HEK293 (cell line): ENCODE measurements around the gene SNX2.

Source experiments
- GLIS1 ChIP-seq: fragments of 450-650 bp; formaldehyde crosslinking; IDR thresholded peaks from 2 replicates; pipeline ENCODE4 v1.5.1; 2016; ENCODE audit warnings: missing biosample characterization, missing genetic modification characterization
- KLF10 ChIP-seq: fragments of 450-650 bp; IDR thresholded peaks from 2 replicates; pipeline ENCODE4 v1.5.1; 2018; ENCODE audit warnings: missing biosample characterization, mild to moderate bottlenecking, missing genetic modification characterization
- OVOL3 ChIP-seq: fragments of 450-650 bp; formaldehyde crosslinking; IDR thresholded peaks from 2 replicates; pipeline ENCODE4 v1.5.1; 2016; ENCODE audit warnings: missing biosample characterization, missing genetic modification characterization
- PRDM2 ChIP-seq: fragments of 450-650 bp; formaldehyde crosslinking; IDR thresholded peaks from 2 replicates; pipeline ENCODE4 v1.5.1; 2016; ENCODE audit warnings: missing biosample characterization, missing genetic modification characterization, borderline replicate concordance
- SALL2 ChIP-seq: fragments of 450-650 bp; formaldehyde crosslinking; IDR thresholded peaks from 2 replicates; pipeline ENCODE4 v1.5.0; 2017; ENCODE audit warnings: missing biosample characterization, mild to moderate bottlenecking, missing genetic modification characterization, borderline replicate concordance
- SP3 ChIP-seq: fragments of 450-650 bp; formaldehyde crosslinking; IDR thresholded peaks from 2 replicates; pipeline ENCODE4 v1.5.1; 2016; ENCODE audit warnings: missing biosample characterization, missing genetic modification characterization
- ZBTB21 ChIP-seq: fragments of 450-650 bp; formaldehyde crosslinking; IDR thresholded peaks from 2 replicates; pipeline ENCODE4 v1.5.1; 2017; ENCODE audit warnings: missing biosample characterization, missing genetic modification characterization
- ZBTB7A ChIP-seq: fragments of 450-650 bp; formaldehyde crosslinking; IDR thresholded peaks from 2 replicates; pipeline ENCODE4 v1.5.1; 2016; ENCODE audit warnings: low read depth, missing biosample characterization, missing genetic modification characterization
- ZFP37 ChIP-seq: fragments of 450-650 bp; formaldehyde crosslinking; IDR thresholded peaks from 2 replicates; pipeline ENCODE4 v1.5.1; 2016; ENCODE audit warnings: missing biosample characterization, missing genetic modification characterization
- ZFP41 ChIP-seq: fragments of 450-650 bp; formaldehyde crosslinking; IDR thresholded peaks from 2 replicates; pipeline ENCODE4 v1.5.1; 2016; ENCODE audit warnings: missing biosample characterization, missing genetic modification characterization, borderline replicate concordance
- ZFP69B ChIP-seq: fragments of 450-650 bp; formaldehyde crosslinking; IDR thresholded peaks from 2 replicates; pipeline ENCODE4 v1.5.1; 2016; ENCODE audit warnings: missing biosample characterization, missing genetic modification characterization
- ZNF132 ChIP-seq: fragments of 450-650 bp; formaldehyde crosslinking; IDR thresholded peaks from 2 replicates; pipeline ENCODE4 v1.5.1; 2017; ENCODE audit warnings: missing biosample characterization, missing genetic modification characterization, borderline replicate concordance
- ZNF146 ChIP-seq: fragments of 450-650 bp; formaldehyde crosslinking; IDR thresholded peaks from 2 replicates; pipeline ENCODE4 v1.5.1; 2016; ENCODE audit warnings: missing biosample characterization, missing genetic modification characterization
- ZNF16 ChIP-seq: fragments of 450-650 bp; formaldehyde crosslinking; IDR thresholded peaks from 2 replicates; pipeline ENCODE4 v1.5.1; 2016; ENCODE audit warnings: low read depth, missing biosample characterization, missing genetic modification characterization
- ZNF169 ChIP-seq: fragments of 450-650 bp; formaldehyde crosslinking; IDR thresholded peaks from 2 replicates; pipeline ENCODE4 v1.5.1; 2016; ENCODE audit warnings: missing biosample characterization, missing genetic modification characterization
- ZNF211 ChIP-seq: fragments of 450-650 bp; formaldehyde crosslinking; IDR thresholded peaks from 2 replicates; pipeline ENCODE4 v1.5.1; 2016; ENCODE audit warnings: low read depth, missing biosample characterization, missing genetic modification characterization
- ZNF366 ChIP-seq: fragments of 450-650 bp; formaldehyde crosslinking; conservative IDR thresholded peaks from 2 replicates; pipeline ENCODE4 v1.5.1; 2016; ENCODE audit warnings: missing biosample characterization, missing genetic modification characterization
- ZNF501 ChIP-seq: fragments of 450-650 bp; formaldehyde crosslinking; IDR thresholded peaks from 2 replicates; pipeline ENCODE4 v1.5.1; 2016; ENCODE audit warnings: missing biosample characterization, missing genetic modification characterization
- ZNF544 ChIP-seq: fragments of 450-650 bp; formaldehyde crosslinking; IDR thresholded peaks from 2 replicates; pipeline ENCODE4 v1.5.0; 2017; ENCODE audit warnings: missing biosample characterization, missing genetic modification characterization
- ZNF549 ChIP-seq: fragments of 450-650 bp; IDR thresholded peaks from 2 replicates; pipeline ENCODE4 v1.5.1; 2018; ENCODE audit warnings: missing biosample characterization, missing genetic modification characterization, mild to moderate bottlenecking, inconsistent platforms, moderate library complexity
- ZNF555 ChIP-seq: fragments of 450-650 bp; formaldehyde crosslinking; conservative IDR thresholded peaks from 2 replicates; pipeline ENCODE4 v1.5.1; 2017; ENCODE audit warnings: missing biosample characterization, mild to moderate bottlenecking, missing genetic modification characterization, inconsistent platforms
- ZNF624 ChIP-seq: fragments of 450-650 bp; formaldehyde crosslinking; IDR thresholded peaks from 2 replicates; pipeline ENCODE4 v1.5.1; 2017; ENCODE audit warnings: missing biosample characterization, missing genetic modification characterization
- TF ChIP-seq, protein P1 (sequence below): fragments of 450-650 bp; formaldehyde crosslinking; IDR thresholded peaks from 2 replicates; pipeline ENCODE4 v1.5.1; 2016; ENCODE audit warnings: missing biosample characterization, missing genetic modification characterization
- TF ChIP-seq, protein P2 (sequence below): fragments of 450-650 bp; formaldehyde crosslinking; IDR thresholded peaks from 2 replicates; pipeline ENCODE4 v1.5.1; 2016; ENCODE audit warnings: missing biosample characterization, missing genetic modification characterization, borderline replicate concordance
- TF ChIP-seq, protein P3 (sequence below): fragments of 450-650 bp; formaldehyde crosslinking; optimal IDR thresholded peaks from 2 replicates; pipeline ENCODE3; 2016; ENCODE audit warnings: missing biosample characterization, mild to moderate bottlenecking, missing genetic modification characterization
- TF ChIP-seq, protein P4 (sequence below): sonication (generic); formaldehyde crosslinking; IDR thresholded peaks from 2 replicates; pipeline ENCODE4 v1.8.1; 2022; ENCODE audit warnings: mild to moderate bottlenecking, moderate library complexity, missing genetic modification reagents

The SNX2 gene

GRCh38 chr5:122774861-122775549, at the start of gene SNX2 (continued):
- TF ChIP-seq ZNF211 (tag by site-specific recombination) (no peak), KLF10 (peak; percentile 86; the same call in 1 of the 2 replicates), ZNF366 (no peak), ZNF501 (tag by site-specific recombination) (peak; percentile 89), ZNF555 (tag by site-specific recombination) (no peak), ZNF624 (tag by site-specific recombination) (no peak), ZNF544 (tag by site-specific recombination) (no peak), ZFP37 (tag by site-specific recombination) (peak; percentile 93), ZBTB21 (peak; percentile 89), SP3 (tag by site-specific recombination) (peak; percentile 68), ZBTB7A (tag by site-specific recombination) (peak; percentile 90), ZNF549 (tag by site-specific recombination) (no peak), PRDM2 (tag by site-specific recombination) (no peak), ZNF132 (tag by site-specific recombination) (no peak), ZNF169 (no peak), ZNF16 (no peak), OVOL3 (tag by site-specific recombination) (no peak), GLIS1 (no peak; the same call in 1 of the 2 replicates), ZFP41 (tag by site-specific recombination) (no peak), ZNF146 (tag by site-specific recombination) (no peak; the same call in 1 of the 2 replicates), ZFP69B (tag by site-specific recombination) (peak; percentile 80), SALL2 (tag by site-specific recombination) (no peak)
- TF ChIP-seq, protein P1, sequence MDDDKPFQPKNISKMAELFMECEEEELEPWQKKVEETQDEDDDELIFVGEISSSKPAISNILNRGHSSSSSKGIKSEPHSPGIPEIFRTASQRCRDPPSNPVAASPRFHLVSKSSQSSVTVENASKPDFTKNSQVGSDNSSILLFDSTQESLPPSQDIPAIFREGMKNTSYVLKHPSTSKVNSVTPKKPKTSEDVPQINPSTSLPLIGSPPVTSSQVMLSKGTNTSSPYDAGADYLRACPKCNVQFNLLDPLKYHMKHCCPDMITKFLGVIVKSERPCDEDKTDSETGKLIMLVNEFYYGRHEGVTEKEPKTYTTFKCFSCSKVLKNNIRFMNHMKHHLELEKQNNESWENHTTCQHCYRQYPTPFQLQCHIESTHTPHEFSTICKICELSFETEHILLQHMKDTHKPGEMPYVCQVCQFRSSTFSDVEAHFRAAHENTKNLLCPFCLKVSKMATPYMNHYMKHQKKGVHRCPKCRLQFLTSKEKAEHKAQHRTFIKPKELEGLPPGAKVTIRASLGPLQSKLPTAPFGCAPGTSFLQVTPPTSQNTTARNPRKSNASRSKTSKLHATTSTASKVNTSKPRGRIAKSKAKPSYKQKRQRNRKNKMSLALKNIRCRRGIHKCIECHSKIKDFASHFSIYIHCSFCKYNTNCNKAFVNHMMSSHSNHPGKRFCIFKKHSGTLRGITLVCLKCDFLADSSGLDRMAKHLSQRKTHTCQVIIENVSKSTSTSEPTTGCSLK (tag by site-specific recombination) = no peak
- TF ChIP-seq, protein P2, sequence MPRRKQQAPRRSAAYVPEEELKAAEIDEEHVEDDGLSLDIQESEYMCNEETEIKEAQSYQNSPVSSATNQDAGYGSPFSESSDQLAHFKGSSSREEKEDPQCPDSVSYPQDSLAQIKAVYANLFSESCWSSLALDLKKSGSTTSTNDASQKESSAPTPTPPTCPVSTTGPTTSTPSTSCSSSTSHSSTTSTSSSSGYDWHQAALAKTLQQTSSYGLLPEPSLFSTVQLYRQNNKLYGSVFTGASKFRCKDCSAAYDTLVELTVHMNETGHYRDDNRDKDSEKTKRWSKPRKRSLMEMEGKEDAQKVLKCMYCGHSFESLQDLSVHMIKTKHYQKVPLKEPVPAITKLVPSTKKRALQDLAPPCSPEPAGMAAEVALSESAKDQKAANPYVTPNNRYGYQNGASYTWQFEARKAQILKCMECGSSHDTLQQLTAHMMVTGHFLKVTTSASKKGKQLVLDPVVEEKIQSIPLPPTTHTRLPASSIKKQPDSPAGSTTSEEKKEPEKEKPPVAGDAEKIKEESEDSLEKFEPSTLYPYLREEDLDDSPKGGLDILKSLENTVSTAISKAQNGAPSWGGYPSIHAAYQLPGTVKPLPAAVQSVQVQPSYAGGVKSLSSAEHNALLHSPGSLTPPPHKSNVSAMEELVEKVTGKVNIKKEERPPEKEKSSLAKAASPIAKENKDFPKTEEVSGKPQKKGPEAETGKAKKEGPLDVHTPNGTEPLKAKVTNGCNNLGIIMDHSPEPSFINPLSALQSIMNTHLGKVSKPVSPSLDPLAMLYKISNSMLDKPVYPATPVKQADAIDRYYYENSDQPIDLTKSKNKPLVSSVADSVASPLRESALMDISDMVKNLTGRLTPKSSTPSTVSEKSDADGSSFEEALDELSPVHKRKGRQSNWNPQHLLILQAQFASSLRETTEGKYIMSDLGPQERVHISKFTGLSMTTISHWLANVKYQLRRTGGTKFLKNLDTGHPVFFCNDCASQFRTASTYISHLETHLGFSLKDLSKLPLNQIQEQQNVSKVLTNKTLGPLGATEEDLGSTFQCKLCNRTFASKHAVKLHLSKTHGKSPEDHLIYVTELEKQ = peak; percentile 37; the same call in 1 of the 2 replicates
- TF ChIP-seq, protein P3, sequence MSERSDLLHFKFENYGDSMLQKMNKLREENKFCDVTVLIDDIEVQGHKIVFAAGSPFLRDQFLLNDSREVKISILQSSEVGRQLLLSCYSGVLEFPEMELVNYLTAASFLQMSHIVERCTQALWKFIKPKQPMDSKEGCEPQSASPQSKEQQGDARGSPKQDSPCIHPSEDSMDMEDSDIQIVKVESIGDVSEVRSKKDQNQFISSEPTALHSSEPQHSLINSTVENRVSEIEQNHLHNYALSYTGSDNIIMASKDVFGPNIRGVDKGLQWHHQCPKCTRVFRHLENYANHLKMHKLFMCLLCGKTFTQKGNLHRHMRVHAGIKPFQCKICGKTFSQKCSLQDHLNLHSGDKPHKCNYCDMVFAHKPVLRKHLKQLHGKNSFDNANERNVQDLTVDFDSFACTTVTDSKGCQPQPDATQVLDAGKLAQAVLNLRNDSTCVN (tag by site-specific recombination) = peak; percentile 88
- TF ChIP-seq, protein P4, sequence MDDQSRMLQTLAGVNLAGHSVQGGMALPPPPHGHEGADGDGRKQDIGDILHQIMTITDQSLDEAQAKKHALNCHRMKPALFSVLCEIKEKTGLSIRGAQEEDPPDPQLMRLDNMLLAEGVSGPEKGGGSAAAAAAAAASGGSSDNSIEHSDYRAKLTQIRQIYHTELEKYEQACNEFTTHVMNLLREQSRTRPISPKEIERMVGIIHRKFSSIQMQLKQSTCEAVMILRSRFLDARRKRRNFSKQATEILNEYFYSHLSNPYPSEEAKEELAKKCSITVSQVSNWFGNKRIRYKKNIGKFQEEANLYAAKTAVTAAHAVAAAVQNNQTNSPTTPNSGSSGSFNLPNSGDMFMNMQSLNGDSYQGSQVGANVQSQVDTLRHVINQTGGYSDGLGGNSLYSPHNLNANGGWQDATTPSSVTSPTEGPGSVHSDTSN (CRISPR knock-in tag) = peak; percentile 59; the same call in 1 of the 2 replicates
